ENCODE data around the gene WDR13.

- no peak for TF ChIP-seq CTCF (IDR thresholded peaks at IDR 0.05)
- no peak for TF ChIP-seq EZH2 (IDR thresholded peaks at IDR 0.05)
Observed at GRCh38 chrX:48597353-48598264, at the start of gene WDR13.

Measured in neural progenitor cell (in vitro differentiated cells).